Heart left ventricle (tissue), 13 donors: ENCODE data around the gene PCDHA13.

Experiments
- POLR2A ChIP-seq, 2 donors: fragments of 450-650 bp; IDR thresholded peaks; one replicate each; pipeline ENCODE4 v1.6.1; 2017; ENCODE audit warnings: antibody characterized with exemption in 2 of 2, mild to moderate bottlenecking in 2 of 2, moderate library complexity in 2 of 2
- TF ChIP-seq, protein P1 (sequence below), 12 donors: fragments of 200-600 bp; sonication (generic) in 4 of 12; IDR thresholded peaks; one replicate each; pipeline versions ENCODE4 v1.5.0 to v1.8.0; 2018 to 2022; ENCODE audit warnings: antibody characterized with exemption in 12 of 12, mild to moderate bottlenecking in 5 of 12
- donor health status: ischemic (EF 13 %, LVEDD 7.1; RV severe dilation, severe dysfunction).
- donor health status: DM: no; HTN: yes; CAD: no.
- donor health status: DM: no; HTN: no; CAD: no.
- donor health status: ischemic (EF 25% LVEDD 6.9; RV normal size, moderate dysfunction).
- donor health status: ischemic (EF 25% LVEDD 5.7; RV mildly dilated, moderate dysfunction).
- donor health status: ischemic (EF 35%, LVEDD 5.7; RV mildly dilated, moderate dysfunction).
- donor health status: nonischemic (EF 11% LVEDD 7.7; RV severe dilation, severe dysfunction).
- donor health status: DM: yes; HTN: yes; CAD: no.
- donor health status: PGD.
- donor health status: ischemic (EF 29% LVEDD 5.4; RV normal size, mild dysfunction).
- donor health status: nonischemic (EF 23%, LVEDD 6.1; RV moderate dilation, normal function).

DNA sequence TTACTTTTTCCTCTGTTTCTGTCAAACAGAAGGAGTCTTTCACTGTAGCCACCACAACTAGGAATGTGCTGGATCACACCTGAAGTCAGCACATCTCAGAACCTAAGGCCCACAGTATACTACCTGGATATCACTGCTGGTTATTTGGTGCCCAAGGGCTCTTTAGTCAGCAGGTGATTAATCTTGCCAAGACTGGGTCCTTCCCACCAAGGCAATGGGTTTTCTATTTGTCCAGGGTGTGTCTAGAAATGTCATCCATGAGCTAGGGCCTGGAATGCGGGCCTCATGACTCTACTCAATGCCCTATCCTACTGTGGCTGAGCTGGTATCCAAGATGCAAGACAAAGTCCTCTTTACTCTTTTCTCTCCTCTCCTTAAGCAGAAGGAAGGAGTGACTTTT, 34.4 kb downstream of the PCDHA13 start:
- TF ChIP-seq, protein P1, sequence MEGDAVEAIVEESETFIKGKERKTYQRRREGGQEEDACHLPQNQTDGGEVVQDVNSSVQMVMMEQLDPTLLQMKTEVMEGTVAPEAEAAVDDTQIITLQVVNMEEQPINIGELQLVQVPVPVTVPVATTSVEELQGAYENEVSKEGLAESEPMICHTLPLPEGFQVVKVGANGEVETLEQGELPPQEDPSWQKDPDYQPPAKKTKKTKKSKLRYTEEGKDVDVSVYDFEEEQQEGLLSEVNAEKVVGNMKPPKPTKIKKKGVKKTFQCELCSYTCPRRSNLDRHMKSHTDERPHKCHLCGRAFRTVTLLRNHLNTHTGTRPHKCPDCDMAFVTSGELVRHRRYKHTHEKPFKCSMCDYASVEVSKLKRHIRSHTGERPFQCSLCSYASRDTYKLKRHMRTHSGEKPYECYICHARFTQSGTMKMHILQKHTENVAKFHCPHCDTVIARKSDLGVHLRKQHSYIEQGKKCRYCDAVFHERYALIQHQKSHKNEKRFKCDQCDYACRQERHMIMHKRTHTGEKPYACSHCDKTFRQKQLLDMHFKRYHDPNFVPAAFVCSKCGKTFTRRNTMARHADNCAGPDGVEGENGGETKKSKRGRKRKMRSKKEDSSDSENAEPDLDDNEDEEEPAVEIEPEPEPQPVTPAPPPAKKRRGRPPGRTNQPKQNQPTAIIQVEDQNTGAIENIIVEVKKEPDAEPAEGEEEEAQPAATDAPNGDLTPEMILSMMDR (IDR thresholded peaks at IDR 0.05), result no peak
- TF ChIP-seq POLR2A (IDR thresholded peaks at IDR 0.05), result no peak
